LHCN-M2 (cell line): Measurements from ENCODE around the gene CTBP2. TPM values are rescaled to one million over a fixed set of nuclear protein-coding genes. Genes with fewer than 3 reads are reported as not detected.
"Not testable (repeated sequence)": the region's sequence is repeated elsewhere in the genome, so short reads cannot be mapped to it uniquely, and the experiment has no call there.

Experiments
- DNase-seq: peaks from one replicate; pipeline ENCODE4 v3.0.0-alpha.2; 2012; ENCODE audit warnings: low read depth
- total RNA-seq: library from RNA; depleted of rRNA; stranded (reverse); fragments of >200 nt; gene quantifications from 2 replicates; pipeline ENCODE4 v1.2.3, GENCODE V29; 2014

CTBP2 gene
- total RNA-seq, 1 experiment from 2014 or later, result 51.1 TPM

DNA sequence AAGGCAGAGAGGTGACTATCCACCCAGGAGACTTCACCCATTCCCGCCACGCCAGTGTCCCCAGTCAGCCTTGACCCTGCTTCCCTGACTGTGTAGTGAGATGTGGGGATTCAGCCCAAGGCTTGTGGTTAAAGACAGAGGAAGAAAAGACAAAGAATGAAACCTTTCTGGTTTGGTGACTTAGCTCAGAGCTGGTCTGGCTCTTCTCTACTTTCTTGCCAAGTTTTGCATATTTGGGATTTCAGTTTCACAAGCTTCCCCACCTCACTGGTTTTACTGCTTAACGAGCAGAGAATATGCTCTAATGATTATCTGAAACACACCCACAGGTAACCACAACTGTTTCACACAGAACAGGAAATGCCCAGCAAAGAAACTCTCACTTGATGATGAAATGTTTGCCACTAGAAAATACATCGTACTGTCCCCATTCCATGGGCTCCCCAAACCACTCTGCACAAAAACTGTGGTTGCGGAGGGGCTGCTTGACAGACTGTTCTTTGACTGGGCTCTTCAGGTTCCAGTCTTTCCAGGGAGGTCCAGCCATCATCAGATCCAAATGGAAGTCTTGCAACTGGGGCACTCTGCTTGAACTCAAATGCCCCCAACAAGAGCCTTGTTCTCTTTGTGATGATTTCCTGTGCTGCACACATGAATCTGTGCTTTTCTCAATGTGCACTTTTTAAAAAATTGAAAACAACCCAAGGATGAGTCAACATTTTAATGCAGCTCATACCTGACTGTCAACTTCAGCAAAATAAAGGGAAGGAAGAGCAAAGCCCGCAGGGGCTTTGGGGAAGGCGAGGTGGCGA lies 95.5 kb downstream of the CTBP2 start:
- peak; percentile 38 for DNase-seq

DNA sequence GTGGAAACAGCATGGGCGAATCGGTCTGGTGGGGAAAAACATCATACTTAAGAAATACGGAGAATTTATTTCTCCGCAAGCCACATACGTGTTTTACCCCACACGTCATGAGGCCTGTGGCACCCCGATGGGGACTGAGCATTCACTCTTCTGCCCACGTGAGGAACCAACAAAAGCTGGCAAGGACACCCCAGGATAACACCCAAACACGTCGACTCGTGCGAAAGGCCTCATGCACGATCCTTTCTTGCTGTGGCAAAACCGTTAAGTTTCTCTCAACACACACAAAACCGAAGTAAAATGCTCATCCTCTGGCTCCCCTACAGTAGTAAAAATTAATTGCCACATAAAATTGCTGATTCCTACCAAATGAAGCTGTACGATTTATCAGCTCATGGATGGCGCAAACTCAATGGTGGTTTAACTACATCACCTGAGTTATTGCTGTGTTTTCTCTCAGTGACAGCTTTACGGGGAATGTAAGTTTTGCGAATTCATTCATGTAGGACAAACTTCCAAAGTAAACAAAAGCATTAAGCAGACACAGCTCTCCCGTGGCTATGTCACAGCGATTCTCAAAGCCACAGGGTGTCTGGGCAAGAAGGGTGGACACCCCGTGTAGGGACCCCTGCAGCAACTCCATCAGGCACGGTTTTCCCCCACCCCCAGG lies 97.0 kb downstream of the CTBP2 start:
- no peak for DNase-seq

DNA sequence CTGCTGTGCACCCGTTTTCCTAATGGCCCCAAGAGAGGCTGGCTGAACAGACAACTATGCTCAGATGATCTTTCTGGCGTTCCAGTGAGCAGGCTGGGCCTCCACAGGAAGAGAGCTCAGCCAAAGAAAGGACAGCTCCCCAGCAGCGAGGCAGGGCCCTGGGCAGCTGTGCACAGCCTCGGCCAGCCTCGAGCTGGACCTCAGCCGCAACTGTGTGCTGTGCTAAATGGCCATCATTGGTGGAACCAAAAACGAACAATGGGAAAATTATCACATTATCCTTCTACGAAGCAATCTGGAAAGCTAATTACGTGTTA lies 97.5 kb downstream of the CTBP2 start:
- no peak for DNase-seq

DNA sequence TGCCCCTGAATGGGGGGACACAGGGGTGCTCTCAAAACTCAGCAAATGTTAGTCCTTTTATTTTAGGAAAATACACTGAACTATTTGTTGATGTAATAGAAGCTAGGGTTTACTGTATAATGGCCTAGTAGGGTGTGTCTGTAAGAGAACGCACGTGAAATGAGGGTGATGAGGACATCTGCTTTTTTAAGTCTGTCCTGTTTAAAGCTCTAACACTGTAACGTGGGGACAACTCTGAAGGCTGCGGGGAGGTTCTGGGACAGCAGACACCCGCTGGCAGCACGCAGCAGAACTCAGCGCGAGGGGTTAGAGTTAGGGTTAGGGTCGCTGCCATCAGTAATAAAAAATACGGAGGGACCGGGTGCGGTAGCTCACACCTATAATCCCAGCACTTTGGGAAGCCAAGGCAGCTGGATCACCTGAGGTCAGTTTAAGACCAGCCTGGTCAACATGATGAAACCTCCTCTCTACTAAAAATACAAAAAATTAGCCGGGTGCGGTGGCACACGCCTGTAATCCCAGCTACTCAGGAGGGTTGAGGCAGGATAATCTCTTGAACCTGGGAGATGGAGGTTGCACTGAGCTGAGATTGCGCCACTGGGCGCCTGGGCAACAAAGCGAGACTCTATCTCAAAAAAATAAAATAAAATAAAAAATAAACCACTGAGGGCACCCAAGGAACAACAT lies 98.0 kb downstream of the CTBP2 start:
- DNase-seq, result no peak

DNA sequence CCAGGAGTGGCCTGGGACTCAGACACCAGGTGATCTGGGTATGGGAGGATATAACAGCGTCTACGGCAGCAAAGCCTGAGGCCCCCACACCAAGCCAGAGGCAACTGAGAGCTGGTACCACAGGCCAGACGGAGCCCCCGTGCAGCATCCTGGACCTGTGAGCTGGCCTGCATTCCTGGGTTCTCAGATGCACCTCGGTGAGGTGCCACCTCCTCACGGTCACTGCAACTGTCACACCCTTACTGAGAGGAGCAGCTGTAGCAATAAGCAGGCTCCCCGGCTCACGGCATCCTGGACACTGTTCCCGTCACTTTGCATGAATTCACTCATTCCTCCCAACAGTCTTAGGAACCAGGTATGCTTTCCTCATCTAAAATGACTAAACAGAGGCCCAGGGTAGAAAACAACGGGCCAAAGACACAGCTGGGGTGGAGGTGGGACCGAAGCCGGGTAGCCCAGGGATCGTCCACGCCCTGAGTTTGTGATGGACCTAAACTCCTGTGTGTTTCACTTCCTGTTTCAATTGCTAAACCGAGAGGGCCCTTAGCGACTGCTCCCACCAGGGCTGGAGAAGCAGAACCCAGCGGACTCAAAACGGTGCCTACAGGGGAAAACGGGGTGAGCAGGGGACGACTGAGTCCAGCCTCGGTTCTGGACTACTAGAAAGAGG lies 98.7 kb downstream of the CTBP2 start:
- DNase-seq, result no peak

DNA sequence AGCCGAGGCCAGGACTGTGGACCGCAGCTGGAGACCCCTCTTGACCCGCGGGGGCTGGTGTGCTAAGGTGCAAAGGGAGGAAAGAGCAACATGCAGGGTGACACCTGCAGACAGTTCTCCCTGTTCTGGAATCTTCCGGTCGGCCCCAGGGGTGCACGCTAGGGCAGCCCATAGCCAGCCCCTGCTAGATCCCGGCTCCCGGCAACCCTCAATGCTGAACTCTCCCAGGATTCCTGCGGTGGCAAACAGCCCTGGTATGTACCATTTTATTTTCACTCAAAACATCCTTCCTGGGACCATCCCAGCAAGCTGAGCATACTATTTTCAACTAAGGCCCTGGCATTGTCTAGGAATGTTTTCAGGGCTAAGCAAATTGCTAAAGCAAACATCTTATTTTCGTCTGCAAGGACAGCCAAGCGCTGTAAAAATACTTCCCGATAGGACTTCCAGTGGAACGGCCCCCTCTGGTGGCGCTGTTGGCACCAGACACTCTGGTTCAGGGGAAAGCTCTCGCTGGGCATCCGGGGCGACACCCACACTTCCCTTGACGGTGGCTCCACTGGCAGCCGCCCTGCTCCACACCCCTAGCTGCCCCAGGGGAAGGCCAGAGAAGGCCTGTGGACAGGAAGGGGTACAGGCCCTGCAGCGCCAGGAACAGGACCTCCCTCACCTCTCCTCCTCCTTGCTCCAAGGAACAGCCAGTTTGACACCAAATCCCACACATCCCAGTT lies 99.4 kb downstream of the CTBP2 start:
- DNase-seq, result peak; percentile 73

DNA sequence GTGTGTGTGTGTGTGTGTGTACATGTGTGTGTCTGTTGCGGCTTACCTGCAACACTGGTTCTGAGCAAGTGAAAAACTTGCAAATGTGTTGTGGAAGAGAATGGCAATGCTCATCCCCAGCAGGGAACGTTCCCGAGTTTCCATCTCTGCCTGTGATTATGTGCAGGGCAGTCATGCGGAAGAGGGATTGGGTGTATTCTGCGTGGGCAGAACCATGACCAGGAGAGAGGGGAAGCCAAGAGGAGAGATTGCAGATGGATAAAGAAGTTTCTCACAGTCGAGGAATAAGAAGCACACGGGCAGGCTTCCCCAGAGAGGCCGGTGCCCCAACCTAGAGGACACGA lies 99.9 kb downstream of the CTBP2 start:
- DNase-seq, result no peak

DNA sequence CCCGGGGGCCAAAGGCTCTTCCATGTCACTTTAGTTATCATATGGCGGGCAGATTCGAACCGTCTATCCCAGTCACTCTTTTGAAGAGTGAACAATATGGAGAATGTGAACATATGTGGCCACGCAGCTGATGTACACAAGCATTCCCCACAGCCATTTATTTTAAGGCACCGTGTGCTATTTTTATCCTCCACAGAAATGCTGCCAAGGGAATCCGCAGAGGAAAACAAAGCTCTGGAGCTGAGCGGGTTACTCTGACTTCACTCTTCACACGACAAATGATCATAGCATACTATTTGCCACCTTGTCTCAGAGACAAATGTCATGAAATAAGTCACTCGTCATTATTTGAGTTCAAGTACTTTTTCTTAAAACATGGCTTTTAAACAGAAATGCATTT lies 100.3 kb downstream of the CTBP2 start:
- DNase-seq, result no peak

DNA sequence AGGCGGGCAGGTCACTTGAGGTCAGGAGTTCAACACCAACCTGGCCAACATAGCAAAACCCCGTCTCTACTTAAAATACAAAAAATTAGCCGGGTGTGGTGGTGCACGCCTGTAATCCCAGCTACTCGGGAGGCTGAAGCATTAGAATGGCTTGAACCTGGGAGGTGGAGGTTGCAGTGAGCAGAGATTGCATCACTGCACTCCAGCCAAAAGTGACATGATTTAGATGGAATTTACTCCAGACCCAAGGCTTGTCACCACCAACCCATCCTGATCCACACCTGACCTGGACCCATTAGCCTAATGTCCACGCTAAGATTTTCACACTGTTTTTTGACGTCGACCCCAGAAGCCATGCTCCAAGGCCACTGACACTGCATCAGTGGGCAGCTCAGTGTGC lies 101.0 kb downstream of the CTBP2 start:
- not testable (repeated sequence) for DNase-seq

DNA sequence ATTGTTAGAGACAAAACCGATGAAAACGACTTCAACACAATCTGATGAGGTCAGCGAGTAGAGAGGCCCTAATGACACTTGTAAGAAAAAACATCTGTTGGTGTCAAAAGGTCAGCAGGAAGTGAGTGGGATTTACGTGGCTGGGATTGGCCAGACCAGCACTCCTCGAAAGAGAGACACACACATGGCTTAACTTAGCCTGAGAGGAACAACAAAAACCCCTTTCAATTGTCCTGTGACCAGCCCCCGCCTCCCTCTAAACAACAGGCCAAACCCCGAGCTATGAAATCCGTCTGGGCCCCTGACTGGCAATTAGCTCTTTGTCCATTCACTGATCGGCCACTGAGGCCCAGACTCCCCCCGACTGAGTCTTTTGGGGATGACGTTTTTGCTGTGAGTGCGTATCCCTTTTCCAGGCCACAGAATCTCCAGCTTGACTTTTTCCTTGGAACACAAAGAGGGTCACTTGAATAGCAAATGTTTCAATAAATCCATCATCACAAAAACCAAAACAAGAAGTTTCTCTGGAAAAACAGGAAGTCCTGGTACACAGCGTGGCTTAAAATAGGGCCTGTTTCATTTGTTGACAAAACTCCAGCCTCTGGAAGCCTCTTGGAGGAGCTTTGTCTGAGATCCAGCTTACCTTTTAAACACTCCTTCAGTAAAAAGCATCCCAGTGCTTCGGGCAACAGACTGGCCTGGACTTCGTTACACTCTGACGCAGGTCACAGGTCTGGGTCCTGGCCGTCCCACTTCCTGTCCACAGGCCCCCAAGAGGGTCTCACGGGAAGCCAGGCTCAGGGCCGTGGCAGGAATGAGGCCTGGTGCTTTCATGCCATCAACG lies 103.0 kb downstream of the CTBP2 start:
- DNase-seq, result peak; percentile 95

DNA sequence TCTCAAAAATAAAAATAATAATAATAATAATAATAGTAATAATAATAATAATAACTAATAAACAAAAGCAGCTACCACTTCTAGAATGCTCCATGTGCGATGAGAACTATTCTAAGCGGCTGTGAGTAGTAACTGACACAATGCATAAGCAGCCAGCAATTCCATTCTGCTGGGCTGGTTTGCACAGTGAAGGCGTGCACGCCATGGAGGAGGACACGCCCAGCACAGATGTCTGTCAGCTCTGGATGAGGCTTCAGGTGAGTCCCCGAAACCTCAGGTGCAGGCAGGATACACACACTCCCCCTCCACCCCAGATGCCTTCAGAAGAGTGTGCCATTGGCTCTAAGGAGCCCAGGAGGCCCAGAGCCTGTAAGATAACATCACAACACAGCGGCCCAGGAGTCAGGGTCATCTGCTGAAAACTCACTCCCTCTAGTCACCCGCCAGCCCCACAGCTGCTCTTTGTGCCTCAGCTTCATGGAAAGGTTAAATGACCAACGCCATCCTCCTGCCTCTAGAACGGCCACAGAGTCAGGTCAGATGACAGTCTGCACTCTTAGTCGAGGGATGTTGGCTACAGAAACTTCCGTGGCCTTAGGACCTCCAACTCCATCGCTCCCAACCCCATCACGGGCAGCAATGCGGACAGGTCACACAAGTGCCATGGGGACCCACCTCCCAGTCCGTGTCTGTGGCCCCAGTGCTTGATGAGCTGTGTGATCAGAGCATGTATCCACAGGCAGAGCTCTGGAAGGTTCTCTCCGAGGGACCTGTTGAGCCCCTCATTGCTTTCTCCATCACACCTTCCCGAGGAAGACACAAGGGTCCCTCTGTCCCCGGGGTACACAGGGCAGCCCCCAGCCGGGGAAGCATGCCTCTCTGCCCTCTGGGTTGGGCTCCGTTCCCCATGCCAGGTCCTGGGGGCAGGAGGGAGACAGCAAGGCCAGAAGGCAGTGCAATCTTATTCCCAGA lies 103.9 kb downstream of the CTBP2 start:
- DNase-seq, result no peak

DNA sequence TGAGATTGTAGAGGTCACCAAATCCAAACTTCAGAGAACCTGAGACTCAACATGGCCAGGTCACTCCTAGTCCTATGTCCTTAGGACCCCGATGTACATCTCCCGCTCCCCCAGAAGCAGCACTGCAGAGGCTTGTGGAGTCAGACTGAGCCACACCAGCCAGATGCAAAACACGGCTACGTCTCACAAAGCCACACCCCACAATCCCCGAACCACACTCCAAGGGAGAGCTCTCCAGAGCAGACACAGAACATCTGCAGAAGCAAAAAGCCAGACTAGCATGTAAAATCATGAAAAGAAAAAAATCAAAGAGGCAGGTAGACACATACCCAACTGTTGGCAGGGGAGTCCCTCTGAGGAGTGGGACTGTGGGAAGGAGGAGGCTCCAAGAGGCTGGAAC lies 104.9 kb downstream of the CTBP2 start:
- no peak for DNase-seq

DNA sequence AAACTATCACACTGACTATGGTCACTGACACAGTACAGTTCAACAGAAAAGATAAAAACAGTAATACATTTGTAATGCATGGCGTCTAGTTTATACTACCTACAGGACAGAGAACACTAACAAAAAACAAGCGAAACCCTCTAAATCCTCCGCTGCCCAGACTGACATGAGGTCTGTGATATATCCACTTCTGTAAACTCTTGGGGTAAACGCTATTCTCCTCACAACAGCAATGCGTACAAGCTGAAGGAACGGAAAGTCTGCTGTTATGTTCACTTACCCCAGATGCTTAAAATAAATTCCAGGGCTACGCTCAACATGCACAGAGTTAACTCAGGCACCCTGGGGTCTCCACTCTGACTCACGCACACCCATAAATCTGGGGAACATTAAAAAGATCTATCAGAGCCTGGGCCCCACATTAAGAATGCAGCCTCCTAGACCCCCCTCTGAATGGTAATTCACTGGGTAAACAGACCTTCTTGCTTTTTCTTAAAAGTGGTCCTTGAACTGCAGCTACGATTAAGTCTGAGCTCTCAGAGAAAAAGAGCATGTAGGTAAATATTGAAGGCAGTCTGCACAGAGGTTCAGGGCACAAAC lies 105.6 kb downstream of the CTBP2 start:
- no peak for DNase-seq

DNA sequence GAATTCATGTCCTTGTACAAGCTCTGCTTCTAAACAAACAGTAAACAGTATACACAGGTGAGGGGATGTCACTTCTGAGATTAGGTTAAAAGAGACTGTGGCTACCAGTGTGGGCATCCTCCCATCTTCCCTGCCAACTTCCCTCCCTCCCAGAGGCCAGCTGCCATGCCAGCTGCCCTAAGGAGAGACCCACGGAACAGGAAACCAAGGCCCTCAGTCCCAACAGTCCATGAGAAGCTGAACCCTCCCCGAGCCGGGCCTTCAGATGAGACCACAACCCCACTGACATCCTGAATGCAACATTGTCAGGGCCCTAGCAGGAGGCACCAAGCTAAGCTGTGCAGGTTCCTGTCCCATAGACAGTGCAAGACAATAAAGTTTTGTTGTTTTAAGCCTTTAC lies 106.1 kb downstream of the CTBP2 start:
- DNase-seq, result no peak

DNA sequence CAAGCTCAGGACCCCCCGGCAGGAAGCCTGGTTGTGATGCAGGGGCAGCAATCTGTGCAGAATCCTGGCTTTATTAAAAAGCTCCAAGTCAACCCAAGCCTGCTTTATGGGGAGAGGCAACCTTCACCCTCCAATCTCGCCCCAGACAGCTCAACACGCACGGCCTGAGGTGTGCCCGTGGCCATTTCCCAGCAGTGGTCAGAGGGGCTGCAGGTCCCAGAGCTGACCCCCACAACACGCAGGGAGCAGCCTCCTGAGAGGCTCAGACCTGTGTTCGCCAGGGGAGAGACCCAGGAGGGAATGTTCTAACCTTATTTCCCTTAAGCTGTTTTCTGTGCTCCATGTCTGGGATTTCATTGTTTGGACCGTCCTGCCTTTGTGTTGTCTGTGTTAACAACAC lies 108.2 kb downstream of the CTBP2 start:
- DNase-seq, result no peak

DNA sequence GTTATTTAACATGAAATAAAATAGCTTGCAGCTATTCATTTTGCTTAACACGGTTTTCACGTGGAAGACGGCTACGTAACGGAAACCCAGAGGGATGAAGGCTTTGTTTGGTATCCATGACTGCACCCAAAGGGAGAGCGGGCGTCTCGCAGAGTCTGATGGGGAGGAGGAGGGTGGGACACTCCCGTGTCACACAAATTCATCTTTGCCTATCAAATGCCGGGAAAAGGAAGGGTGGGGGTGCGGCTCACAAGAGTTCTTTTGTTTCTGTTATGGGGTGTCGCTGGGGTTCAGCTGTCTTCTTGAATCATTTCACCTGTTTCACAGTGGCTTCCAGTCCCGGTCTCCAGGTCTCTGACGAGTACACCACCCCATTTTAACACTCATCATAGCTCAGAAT lies 110.0 kb downstream of the CTBP2 start:
- no peak for DNase-seq

DNA sequence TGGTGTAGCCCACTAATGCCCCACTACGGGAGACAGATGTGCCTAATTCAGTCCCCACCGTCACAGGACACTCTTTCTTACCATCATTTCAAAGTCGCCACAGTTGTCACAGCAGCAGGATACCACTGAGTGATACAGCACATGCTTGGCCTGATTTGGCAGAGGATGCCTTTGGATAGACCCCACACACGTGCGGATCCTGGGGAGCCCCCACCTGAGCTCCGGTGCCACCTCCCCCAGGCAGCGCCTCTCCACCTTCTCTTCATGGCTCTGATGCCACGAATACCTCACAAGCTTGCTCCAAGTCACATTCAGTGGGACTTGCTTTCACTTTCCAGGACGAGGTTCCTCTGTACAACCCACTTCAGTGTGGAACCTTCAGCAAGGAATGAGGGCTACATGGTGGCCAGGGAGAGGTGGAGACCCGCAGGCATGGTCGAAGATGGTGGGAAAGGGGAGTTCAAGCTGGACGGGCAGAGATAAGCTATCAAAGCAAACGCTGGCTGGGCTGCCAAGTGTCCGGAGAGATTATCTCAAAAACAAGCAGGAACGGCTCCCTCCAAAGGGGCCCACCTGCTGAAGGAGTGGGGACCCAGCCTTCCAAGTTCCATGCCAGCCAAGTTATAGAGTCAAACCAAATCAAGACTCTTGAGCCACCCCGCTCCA lies 111.0 kb downstream of the CTBP2 start:
- DNase-seq, result no peak

DNA sequence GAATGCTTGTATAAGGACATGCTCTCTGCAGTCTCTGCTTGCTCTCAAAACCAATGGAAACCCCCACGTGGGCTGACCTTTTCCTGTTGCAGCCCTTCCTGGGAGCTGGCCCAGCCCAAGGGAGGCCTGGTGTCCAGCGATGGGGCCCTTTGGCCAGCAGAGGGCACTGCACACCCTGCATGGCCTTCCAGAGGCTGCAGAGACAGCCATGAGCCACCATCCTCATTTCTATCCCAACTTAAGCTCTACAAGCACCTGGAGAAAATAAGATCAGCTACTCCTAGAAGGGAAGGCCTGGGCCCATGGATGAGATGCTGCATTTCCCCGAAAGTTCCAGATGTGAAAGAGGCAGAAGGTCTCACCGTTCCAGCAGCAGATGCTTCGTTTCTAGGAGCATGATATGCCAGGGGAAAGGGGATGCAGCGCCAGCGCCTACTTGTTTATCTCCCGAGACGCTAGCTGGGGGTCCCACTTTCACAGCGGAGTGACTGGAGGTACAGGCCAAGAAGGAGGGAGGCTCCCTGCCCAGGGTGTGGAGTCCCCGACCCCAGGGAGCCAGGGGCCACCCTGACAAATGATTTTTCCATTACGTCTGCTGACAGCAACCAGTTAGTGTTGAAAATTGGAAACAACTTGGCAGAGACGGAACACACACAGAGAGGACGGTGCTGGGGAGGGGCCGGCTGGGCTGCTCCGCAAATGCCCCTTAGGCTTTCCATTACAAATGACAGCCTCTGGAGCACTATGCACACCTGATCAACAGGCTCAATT lies 112.1 kb downstream of the CTBP2 start:
- DNase-seq, result peak; percentile 74
